Middle frontal gyrus (tissue), 1 donor: ENCODE data around the gene ZCCHC7.
"Not testable (repeated sequence)": the region's sequence is repeated elsewhere in the genome, so short reads cannot be mapped to it uniquely, and the experiment has no call there.

ENCODE experiments used
- DNase-seq: peaks from one replicate; pipeline ENCODE4 v3.0.0-alpha.2; 2015; ENCODE audit warnings: low spot score; ENCODE audit errors: extremely low spot score

ZCCHC7 gene

GRCh38 chr9:37373621-37374020 is 253.2 kb downstream of the ZCCHC7 start:
- no peak for DNase-seq

- no peak for DNase-seq
These were observed 254.5 kb downstream of the ZCCHC7 start for GRCh38 chr9:37374892-37375291.

- DNase-seq, result no peak
These were observed 257.6 kb downstream of the ZCCHC7 start for GRCh38 chr9:37377688-37378612.

- DNase-seq, result no peak
These were observed 258.2 kb downstream of the ZCCHC7 start for GRCh38 chr9:37378613-37379004.

GRCh38 chr9:37379835-37380234 is 259.5 kb downstream of the ZCCHC7 start:
- no peak for DNase-seq

GRCh38 chr9:37380570-37380969 is 260.2 kb downstream of the ZCCHC7 start:
- no peak for DNase-seq

GRCh38 chr9:37381094-37381741 is 260.8 kb downstream of the ZCCHC7 start:
- no peak for DNase-seq

- DNase-seq, result no peak
These were observed 262.0 kb downstream of the ZCCHC7 start for GRCh38 chr9:37382161-37382981.

GRCh38 chr9:37382982-37383357 is 262.6 kb downstream of the ZCCHC7 start:
- no peak for DNase-seq

GRCh38 chr9:37383393-37383792 is 263.0 kb downstream of the ZCCHC7 start:
- DNase-seq, result no peak

GRCh38 chr9:37383876-37384746 is 263.7 kb downstream of the ZCCHC7 start:
- DNase-seq, result no peak

GRCh38 chr9:37385286-37385685 is 264.9 kb downstream of the ZCCHC7 start:
- DNase-seq, result no peak

- no peak for DNase-seq
These were observed 266.6 kb downstream of the ZCCHC7 start for GRCh38 chr9:37386988-37387387.

GRCh38 chr9:37390759-37391158 is 270.4 kb downstream of the ZCCHC7 start:
- DNase-seq, result no peak

- no peak for DNase-seq
These were observed 271.9 kb downstream of the ZCCHC7 start for GRCh38 chr9:37392272-37392671.

- no peak for DNase-seq
These were observed 274.9 kb downstream of the ZCCHC7 start for GRCh38 chr9:37395229-37395628.

- no peak for DNase-seq
These were observed 275.3 kb downstream of the ZCCHC7 start for GRCh38 chr9:37395663-37396062.

- not testable (repeated sequence) for DNase-seq
These were observed 277.6 kb downstream of the ZCCHC7 start for GRCh38 chr9:37397948-37398347.

- no peak for DNase-seq
These were observed 278.2 kb downstream of the ZCCHC7 start for GRCh38 chr9:37398464-37399025.

GRCh38 chr9:37399336-37399735 is 279.0 kb downstream of the ZCCHC7 start:
- no peak for DNase-seq

GRCh38 chr9:37404590-37404989 is 284.2 kb downstream of the ZCCHC7 start:
- no peak for DNase-seq
